KOPT-K1 (cell line): Measurements from ENCODE around the gene LYAR.
"Not testable (repeated sequence)": the region's sequence is repeated elsewhere in the genome, so short reads cannot be mapped to it uniquely, and the experiment has no call there.

Experiments
- H3K27ac ChIP-seq: fragments of 200-600 bp; sonication (generic); 2 replicates; pipeline ENCODE4 v1.5.1; 2016; ENCODE audit warnings: antibody characterized with exemption, mild to moderate bottlenecking, low read depth, low read length; ENCODE audit not compliant: poor library complexity, severe bottlenecking
- H3K36me3 ChIP-seq: fragments of 200-600 bp; sonication (generic); 2 replicates; pipeline ENCODE4 v1.5.1; 2017; ENCODE audit warnings: antibody characterized with exemption, mild to moderate bottlenecking, low read length, moderate library complexity; ENCODE audit not compliant: insufficient read depth
- H3K9me3 ChIP-seq: fragments of 200-600 bp; sonication (generic); 2 replicates; pipeline ENCODE4 v1.5.1; 2017; ENCODE audit warnings: antibody characterized with exemption, low read length, mild to moderate bottlenecking; ENCODE audit not compliant: insufficient read depth, poor library complexity, severe bottlenecking

Gene LYAR

GRCh38 chr4:4259484-4260100 is 30.4 kb downstream of the LYAR start:
- Histone ChIP-seq H3K9me3 (no peaks in the 10 kb centered on the region), H3K27ac (no peak overlapping the region), H3K36me3 (no peaks in the 10 kb centered on the region)

DNA sequence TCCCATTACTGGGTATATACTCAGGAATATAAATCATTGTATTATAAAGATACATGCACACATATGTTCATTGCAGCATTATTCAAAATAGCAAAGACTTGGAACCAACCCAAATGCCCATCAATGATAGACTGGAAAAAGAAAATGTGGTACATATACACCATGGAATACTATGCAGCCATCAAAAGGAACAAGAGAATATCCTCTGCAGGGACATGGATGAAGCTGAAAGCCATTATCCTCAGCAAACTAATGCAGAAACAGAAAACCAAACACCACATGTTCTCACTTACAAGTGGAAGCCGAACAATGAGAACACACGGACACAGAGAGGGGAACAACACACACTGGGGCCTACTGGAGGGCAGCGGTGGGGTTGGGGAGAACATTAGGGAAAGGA is 32.2 kb downstream of the LYAR start:
- H3K9me3 ChIP-seq, H3K27ac ChIP-seq, H3K36me3 ChIP-seq: not testable (repeated sequence)

DNA sequence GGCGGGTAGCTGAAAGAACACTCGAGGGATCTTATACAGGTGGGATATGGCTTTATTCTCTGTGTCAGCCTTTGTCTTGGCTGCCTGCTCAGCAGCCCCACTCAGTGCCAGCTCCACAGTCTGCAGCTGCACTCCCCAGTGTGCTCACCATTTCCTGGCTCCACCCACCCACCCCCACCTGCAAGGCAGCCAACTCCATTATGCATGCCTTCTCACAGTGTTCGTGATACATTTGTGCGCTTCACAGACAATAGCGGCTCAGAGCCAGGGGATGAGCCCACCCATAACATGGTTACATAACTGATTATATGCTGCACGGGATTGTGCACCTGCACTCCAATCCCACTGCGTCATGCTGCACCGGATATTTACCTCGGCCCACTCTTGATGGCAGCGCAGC is 33.2 kb downstream of the LYAR start:
- Histone ChIP-seq H3K9me3 (no peaks in the 10 kb centered on the region), H3K27ac (no peak overlapping the region), H3K36me3 (no peaks in the 10 kb centered on the region)

DNA sequence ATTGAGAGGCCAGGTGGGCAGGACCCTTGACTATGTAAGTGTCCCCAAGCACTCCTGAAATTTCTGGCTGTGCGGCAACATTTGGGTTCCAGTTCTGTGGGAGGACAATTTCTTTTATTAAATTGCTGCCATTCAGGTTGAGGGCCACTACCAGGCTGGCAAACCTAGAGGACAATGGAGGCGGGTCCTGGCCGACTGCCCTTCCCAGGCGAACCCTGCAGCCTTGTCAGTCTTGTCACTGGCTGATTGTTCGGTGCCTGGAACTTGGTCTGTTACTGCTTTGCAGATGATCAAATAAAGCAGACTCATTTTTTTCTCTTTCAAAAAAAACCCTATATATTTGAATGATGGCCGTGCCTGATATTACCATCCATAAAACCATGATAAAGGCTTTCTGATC is 35.3 kb downstream of the LYAR start:
- Histone ChIP-seq H3K27ac (no peak overlapping the region), H3K36me3 (no peaks in the 10 kb centered on the region), H3K9me3 (no peaks in the 10 kb centered on the region)

- H3K27ac ChIP-seq = no peak overlapping the region
- no peaks in the 10 kb centered on the region for H3K9me3 ChIP-seq
- no peaks in the 10 kb centered on the region for H3K36me3 ChIP-seq
Observed at GRCh38 chr4:4254199-4254598, 35.8 kb downstream of the LYAR start.

GRCh38 chr4:4249866-4250265 is 40.1 kb downstream of the LYAR start:
- Histone ChIP-seq H3K27ac (no peak overlapping the region), H3K9me3 (no peaks in the 10 kb centered on the region), H3K36me3 (peaks cover 11% of the 10 kb centered on the region; the same call in 1 of the 2 replicates)

- H3K27ac ChIP-seq, H3K9me3 ChIP-seq: not testable (repeated sequence)
- H3K36me3 ChIP-seq = peaks cover 17% of the 10 kb centered on the region
Observed at GRCh38 chr4:4249342-4249741, 40.6 kb downstream of the LYAR start.

- Histone ChIP-seq H3K36me3 (peaks cover 22% of the 10 kb centered on the region), H3K27ac (peak overlapping the region; percentile 79), H3K9me3 (no peaks in the 10 kb centered on the region)
Observed at GRCh38 chr4:4248885-4249203, 41.1 kb downstream of the LYAR start.

- H3K27ac ChIP-seq = peak within 1 kb of the TSS; percentile 79
- peaks cover 28% of the 10 kb centered on the region for H3K36me3 ChIP-seq
- H3K9me3 ChIP-seq = no peaks in the 10 kb centered on the region
Observed at GRCh38 chr4:4248029-4248884, 41.7 kb downstream of the LYAR start, which contains the start of gene TMEM128. TMEM128 (minus strand) TSS chr4:4248223; CDS start chr4:4248202, 21 bp downstream.

GRCh38 chr4:4247696-4248028 is 42.3 kb downstream of the LYAR start:
- H3K36me3 ChIP-seq = peaks cover 29% of the 10 kb centered on the region
- H3K27ac ChIP-seq = peak overlapping the region; percentile 79
- no peaks in the 10 kb centered on the region for H3K9me3 ChIP-seq

DNA sequence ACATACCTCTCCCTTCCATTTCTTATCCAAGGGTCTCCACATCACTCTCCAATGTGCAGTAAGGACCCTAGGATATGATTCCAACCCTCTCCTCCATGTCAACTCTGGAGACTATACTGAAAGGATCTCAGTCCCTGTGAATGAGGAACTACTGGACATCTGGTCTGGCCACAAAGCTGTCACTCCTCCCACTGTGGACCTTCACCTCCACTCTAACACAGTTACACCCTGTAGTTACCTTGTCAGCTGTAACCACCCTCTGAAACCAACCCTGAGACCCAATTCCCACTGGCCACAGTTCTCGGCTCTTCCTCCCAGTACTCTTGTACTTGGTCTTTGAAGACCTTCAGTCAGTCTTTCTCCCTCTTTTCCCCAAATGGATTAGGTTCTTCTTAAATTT is 44.8 kb downstream of the LYAR start:
- Histone ChIP-seq H3K9me3 (no peaks in the 10 kb centered on the region), H3K36me3 (peaks cover 49% of the 10 kb centered on the region), H3K27ac (no peak overlapping the region)

DNA sequence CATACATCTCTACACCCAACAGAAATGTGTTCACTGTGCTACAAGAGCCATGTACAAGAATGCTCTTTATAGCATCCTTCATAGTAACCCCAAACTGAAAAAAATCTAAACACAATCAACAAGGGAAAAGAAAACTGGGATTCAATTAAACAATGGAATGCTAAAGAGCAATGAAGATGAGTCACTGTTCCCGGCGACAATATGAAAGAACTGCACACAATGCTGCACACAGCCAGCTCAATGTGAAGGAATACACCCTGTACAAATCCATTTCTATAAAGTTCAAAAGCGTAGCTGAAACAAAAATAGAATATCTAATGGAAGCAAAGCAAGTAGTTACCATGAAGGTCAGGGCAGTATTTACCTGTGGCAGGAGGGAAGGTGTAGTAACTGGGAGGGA is 50.4 kb downstream of the LYAR start:
- peaks cover 64% of the 10 kb centered on the region for H3K36me3 ChIP-seq
- H3K9me3 ChIP-seq, H3K27ac ChIP-seq: not testable (repeated sequence)

DNA sequence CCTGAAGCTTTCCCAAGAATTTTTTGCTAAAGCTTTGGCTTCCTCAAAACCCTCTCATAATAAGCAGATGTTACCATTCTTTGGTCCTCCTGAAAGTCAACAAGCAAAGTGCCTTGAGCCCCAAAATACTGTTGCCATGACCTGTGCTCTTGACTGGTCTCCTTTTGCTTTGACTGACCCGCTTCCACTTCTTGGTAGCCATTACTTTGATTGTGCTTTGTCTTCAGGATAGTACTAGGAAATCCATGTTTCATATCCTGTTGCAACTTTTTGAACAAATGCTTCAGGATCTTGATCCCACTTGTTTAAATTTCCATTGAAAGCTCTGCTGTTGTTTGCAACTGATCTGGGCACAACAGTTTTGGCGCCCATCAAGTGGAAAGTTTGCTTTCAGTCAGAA is 56.3 kb downstream of the LYAR start:
- H3K27ac ChIP-seq = no peak overlapping the region
- peaks cover 18% of the 10 kb centered on the region for H3K36me3 ChIP-seq
- peaks cover 7% of the 10 kb centered on the region for H3K9me3 ChIP-seq

GRCh38 chr4:4228356-4228668 is 61.6 kb downstream of the LYAR start:
- H3K27ac ChIP-seq = no peak overlapping the region
- H3K9me3 ChIP-seq = peaks cover 3% of the 10 kb centered on the region
- H3K36me3 ChIP-seq = no peaks in the 10 kb centered on the region

GRCh38 chr4:4227510-4228355 is 62.2 kb downstream of the LYAR start:
- Histone ChIP-seq H3K27ac (no peak overlapping the region), H3K9me3 (no peaks in the 10 kb centered on the region), H3K36me3 (no peaks in the 10 kb centered on the region)
